ENCODE data around the gene PRKAG2.
A peak's percentile ranks its signal among the peaks of the same experiment; 100 is the strongest.
"Not testable (repeated sequence)": the region's sequence is repeated elsewhere in the genome, so short reads cannot be mapped to it uniquely, and the experiment has no call there.

Gene PRKAG2

DNA sequence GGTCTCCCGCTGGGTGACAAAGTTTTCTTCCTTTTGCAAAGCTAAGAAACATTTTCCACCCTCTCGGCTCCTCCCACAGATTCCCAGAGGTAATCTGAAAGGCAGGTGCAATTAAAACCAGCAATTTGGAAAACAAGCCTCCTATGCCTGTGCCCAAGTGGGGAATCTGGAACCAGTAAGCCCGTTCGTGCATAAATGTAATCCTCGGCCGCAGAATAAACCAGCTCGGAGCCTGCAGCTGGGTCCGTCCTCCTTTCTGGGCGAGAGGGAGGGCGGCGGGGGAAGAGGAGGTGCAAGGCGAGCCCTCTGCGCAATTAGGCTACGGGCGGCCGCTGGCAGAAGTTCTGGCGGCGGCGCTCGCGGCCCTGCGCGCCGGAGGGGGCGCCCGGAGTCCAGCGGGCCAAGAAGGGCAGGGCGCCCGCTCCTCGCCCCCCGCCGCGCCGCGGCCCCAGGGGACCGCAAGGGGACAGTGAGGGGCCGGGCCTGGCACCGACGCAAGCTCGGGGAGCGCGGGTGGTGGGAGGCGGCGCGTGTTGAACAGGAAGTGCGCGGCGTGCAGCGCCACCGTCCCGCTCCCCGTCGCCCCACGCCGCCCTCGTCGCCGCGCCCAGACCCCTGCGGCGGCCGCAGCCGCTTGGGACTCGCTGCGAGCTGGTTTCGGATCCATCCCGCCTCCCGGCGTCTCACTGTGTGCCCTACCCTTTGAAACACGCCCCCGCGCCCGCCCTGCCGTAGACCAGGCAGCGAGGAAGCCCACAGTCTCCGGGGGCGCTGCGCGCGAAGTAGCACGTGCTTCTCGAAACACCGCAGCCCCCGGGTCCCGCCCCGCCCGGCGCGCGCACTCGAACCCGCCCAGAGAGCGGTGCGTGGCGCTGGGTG is at the start of gene PRKAG2:
Gene PRKAG2, minus strand, starts transcription at position 217 of the 879 bp plus-strand sequence. CDS start 495 bp downstream, outside the sequence.
- DNase-seq (ENCODE audit: low read depth in 1 of 2, low spot score in 1 of 2) = peak; percentile 62 to 69
- in situ Hi-C loops (cut with HindIII; ENCODE audit: low pct_unique_long_range_greater_than_20kb, low sequenced_read_pairs) = no loop called here
- TF ChIP-seq JUND (IDR thresholded peaks at IDR 0.05; ENCODE audit: low read depth) = no peak

DNA sequence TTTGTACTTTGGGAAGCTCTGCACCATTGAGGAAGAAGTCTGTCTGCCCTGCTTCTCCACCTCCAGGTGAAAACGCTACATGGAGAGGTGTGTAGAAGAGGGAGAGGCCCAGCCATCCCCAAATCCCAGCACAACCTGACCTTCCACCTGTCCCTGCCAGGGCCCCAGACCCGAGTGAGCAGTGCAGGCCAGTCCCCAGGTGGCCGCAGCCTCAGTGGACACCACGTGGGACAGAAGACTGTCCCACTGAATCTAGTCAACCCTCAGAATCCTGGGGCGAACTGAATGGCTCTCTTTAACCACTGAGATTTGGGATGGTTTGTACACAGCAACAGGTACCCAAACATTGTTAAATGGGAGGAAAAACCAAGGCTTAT is 49.4 kb upstream of the PRKAG2 start:
- in situ Hi-C loops (cut with HindIII; ENCODE audit: low pct_unique_long_range_greater_than_20kb, low sequenced_read_pairs) = no loop called here
- DNase-seq (ENCODE audit: low read depth in 1 of 2, low spot score in 1 of 2) = no peak
- no peak for TF ChIP-seq JUND (IDR thresholded peaks at IDR 0.05; ENCODE audit: low read depth)

DNA sequence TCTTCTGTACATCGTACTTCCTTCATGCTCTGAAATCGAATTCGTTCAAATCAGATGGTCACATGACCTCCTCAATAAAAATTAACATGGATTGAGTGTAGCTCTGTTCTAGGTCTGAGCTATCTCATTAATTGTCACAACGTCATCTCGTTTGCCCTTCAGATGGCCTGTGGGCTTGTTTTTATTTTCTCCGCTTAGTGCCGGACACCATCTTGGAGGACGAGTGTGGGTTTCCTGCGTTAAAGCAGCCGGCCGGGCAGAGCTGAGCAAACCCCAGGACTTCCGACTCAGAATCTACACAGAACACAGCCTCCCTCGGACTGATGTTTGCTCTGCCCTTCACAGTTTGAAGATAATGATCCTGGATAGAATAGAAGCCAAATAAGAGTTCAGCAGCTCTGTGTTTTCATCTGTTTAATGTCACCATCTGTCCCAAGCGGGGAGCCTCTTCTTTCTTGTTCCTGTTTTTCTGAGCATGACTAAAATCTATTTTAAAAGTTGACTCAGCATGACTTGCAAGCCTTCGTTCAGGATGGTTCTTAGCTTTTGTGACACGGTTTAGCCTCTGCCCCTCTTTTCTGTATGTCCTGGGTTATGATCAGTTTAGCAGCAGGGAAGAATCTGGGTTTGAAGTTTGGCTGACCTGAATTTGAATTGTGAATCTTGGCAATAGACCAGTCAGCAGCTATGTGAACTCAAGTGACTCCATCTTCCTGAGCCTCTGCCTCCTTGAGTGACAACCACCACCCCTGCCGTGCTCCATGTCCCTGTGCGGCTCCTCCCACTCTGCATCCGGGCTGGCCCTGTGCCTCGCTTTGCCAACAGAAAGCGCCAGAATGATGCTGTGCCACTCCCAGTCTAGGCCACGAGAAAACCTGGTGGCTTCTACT is 48.8 kb upstream of the PRKAG2 start:
- peak in 1 of 2 experiments; percentile 13 for DNase-seq (ENCODE audit: low read depth in 1 of 2, low spot score in 1 of 2)
- TF ChIP-seq JUND (IDR thresholded peaks at IDR 0.05; ENCODE audit: low read depth) = no peak
- in situ Hi-C loops (cut with HindIII; ENCODE audit: low pct_unique_long_range_greater_than_20kb, low sequenced_read_pairs) = no loop called here

DNA sequence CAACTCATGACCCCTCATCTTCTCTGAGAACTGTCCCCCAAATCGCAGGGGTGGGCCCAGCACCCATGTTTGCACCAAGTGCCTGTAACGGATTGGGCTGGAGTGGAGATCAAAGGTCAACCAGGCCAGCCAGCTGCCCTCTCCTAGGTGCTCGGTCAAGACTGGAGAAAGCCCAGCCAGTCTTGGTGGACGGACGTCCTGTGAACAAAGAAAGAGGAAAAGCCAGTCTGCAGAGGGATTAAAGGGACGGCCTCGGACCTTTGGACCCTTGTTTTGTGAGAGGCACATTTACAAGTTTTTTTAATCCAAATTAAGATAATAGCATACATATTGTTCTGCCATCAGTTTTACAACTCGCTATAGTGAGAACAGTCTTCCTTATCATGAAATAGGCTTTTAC is 47.6 kb upstream of the PRKAG2 start:
- TF ChIP-seq JUND (IDR thresholded peaks at IDR 0.05; ENCODE audit: low read depth) = no peak
- in situ Hi-C loops (cut with HindIII; ENCODE audit: low pct_unique_long_range_greater_than_20kb, low sequenced_read_pairs) = no loop called here
- DNase-seq (ENCODE audit: low read depth in 1 of 2, low spot score in 1 of 2) = no peak

DNA sequence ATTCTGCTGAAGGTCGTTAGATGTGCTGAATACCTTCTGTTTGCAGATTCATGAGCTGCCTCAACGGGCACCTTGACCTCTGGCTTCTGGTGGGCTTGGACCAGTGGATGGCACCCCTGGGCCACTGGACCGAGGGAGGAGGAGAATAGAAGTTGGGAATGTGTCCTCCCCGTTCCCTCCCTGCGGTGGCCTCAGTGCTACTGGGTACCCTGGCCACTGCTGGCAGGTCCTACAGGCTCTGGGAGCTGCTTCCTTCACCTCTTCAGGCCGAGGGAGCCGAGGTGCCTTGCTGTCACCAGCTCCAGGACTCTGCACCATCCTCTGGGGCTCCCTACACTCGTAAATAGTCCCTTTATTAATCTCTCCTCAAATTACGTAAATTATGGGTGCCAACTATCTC is 47.1 kb upstream of the PRKAG2 start:
- in situ Hi-C loops (cut with HindIII; ENCODE audit: low pct_unique_long_range_greater_than_20kb, low sequenced_read_pairs) = no loop called here
- no peak for DNase-seq (ENCODE audit: low read depth in 1 of 2, low spot score in 1 of 2)
- no peak for TF ChIP-seq JUND (IDR thresholded peaks at IDR 0.05; ENCODE audit: low read depth)

DNA sequence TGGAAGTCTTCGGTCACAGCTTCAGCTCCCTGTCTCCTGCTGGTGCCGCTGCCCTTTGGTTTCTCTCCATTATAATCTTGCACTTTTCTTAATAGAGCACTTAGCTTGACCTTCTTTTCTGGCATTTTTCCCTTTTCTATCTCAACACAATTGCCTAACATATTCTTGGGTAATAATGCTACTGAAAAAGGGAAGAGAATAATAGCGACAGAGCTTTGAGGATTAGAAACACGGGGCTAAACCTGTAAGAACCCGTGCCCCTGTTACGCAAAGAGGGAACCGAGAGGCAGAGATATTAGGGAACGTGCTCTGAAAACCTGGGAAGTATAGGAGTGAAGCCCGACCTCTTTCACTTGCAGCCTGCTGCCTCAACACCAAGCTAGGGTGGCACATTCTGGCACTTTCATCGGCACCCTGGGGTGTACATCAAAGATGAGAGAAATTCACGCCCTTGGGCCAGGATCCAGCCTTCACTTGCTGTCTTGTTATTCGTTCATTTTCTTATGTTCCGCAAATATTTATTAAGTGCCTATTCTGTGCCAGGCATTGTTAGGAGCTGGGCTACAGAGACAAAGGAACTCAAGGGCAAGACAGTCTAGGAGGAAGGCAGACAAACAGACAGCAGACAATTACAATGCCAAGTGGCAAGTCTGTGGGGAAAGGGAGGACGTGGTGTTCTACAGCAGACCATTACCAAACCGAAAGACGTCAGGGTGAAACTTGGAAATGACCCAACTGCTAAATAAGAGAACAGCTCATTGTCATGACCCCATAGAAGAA is 46.4 kb upstream of the PRKAG2 start:
- TF ChIP-seq JUND (IDR thresholded peaks at IDR 0.05; ENCODE audit: low read depth) = no peak
- DNase-seq (ENCODE audit: low read depth in 1 of 2, low spot score in 1 of 2) = peak in 1 of 2 experiments; percentile 24
- in situ Hi-C loops (cut with HindIII; ENCODE audit: low pct_unique_long_range_greater_than_20kb, low sequenced_read_pairs) = no loop called here

DNA sequence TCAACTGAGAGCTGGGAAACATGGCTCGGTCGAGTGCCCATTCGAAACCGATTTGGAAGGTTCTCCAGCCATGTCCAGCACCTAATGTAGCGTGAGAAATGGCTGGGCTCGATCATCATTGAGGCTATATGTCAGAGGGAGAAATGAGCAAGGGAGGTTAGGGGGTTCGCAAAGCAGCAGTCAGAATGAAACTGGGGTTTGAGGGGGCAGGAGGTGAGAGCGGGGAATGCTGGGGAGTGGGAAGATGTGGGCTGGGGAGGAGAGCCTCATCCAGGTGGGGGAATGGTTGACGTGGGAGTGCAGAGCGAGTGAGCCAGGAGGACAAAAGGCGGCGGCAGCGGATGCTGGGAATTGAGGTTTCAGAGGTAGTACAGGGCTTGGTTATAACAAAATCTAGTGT is 44.5 kb upstream of the PRKAG2 start:
- in situ Hi-C loops (cut with HindIII; ENCODE audit: low pct_unique_long_range_greater_than_20kb, low sequenced_read_pairs) = no loop called here
- DNase-seq (ENCODE audit: low read depth in 1 of 2, low spot score in 1 of 2) = no peak
- TF ChIP-seq JUND (IDR thresholded peaks at IDR 0.05; ENCODE audit: low read depth) = no peak

DNA sequence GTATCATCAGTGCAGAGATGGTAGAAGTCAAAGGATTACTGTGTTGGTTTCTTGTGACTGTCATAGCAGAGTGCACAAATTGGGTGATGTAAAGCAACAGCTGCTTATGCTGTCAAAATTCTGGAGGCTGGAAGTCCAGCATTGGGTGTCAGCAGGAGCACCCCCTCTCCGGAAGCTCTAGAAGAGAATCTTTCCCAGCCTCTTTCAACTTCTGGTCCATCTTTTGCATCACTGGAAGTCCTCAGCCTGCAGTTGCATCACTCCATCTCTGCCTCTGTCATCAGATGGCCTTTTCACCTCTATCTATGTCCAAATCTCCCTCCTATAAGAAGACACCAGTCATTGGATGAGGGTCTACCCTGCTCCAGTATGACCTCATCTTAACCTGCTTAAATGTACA is 43.6 kb upstream of the PRKAG2 start:
- no peak for DNase-seq (ENCODE audit: low read depth in 1 of 2, low spot score in 1 of 2)
- in situ Hi-C loops (cut with HindIII; ENCODE audit: low pct_unique_long_range_greater_than_20kb, low sequenced_read_pairs) = no loop called here
- no peak for TF ChIP-seq JUND (IDR thresholded peaks at IDR 0.05; ENCODE audit: low read depth)

DNA sequence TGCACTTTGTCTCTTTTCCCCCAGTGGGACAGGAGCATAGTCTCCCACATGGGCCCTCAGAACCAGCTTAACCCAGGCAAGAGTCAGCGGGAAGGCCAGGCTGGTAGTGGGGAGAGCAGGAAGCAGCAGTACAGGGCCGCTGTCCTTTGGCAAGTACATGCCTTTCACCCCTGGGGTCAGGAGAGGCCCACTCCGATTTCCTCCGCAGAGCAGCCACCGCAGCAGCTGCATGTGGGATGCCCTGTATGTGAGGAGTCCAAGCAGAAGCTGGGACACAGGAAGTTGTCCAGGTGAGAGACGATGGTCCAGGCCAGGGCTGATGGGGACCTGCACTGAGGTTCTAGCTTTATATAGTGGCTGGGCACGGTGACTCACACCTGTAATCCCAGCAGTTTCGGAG is 42.7 kb upstream of the PRKAG2 start:
- TF ChIP-seq JUND (IDR thresholded peaks at IDR 0.05; ENCODE audit: low read depth) = no peak
- DNase-seq (ENCODE audit: low read depth in 1 of 2, low spot score in 1 of 2) = no peak
- in situ Hi-C loops (cut with HindIII; ENCODE audit: low pct_unique_long_range_greater_than_20kb, low sequenced_read_pairs) = no loop called here

DNA sequence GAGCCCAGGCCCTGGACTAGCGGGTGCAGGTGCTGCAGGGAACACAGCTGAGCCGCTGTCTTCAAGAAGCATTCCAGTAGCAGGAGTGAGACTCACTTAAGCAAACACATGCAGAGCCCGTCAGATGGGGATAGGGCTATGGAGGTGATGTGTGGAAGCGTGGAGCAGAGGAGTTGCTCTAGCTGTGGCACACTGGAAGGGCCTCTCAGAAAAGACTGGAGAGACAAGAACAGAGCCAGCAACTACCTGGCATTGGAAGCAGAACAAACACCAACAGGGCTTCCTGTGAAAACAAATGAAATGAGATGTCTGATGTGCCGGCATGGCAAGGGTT is 41.6 kb upstream of the PRKAG2 start:
- no peak for TF ChIP-seq JUND (IDR thresholded peaks at IDR 0.05; ENCODE audit: low read depth)
- DNase-seq (ENCODE audit: low read depth in 1 of 2, low spot score in 1 of 2) = no peak
- in situ Hi-C loops (cut with HindIII; ENCODE audit: low pct_unique_long_range_greater_than_20kb, low sequenced_read_pairs) = no loop called here

DNA sequence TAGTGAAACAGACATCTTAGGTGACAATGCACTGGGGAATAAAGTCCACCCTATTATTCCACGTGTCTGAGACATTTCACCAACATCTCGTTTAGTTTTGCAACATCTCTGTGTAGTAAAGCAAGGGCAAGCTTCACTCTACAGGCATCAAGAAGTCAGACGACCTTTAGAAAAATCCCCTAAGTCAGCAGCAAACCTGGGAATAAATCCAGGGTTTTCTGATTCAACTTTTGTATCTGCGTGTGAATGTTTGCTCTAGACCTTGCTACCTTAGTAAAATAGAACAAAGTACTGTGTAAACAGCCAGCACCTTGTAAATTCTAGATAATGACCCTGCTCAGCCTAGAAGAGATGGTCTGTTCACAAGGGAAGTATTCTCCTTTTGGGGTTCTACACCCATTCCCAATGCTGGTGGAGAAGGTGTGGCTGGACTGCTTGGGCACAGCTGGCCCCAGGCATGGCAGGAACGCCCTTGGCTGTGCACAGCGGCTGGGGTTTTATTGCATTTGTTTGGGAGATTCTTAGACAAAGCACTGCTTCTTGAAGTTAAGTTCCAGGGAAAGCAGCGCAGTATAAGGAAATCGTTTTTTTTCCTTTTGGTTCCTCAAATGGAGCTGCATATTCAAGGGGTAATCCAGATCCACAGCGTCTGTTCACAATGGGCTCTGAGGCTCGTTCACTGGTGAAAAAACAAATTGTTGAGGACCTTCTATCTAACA is 41.0 kb upstream of the PRKAG2 start:
- in situ Hi-C loops (cut with HindIII; ENCODE audit: low pct_unique_long_range_greater_than_20kb, low sequenced_read_pairs) = no loop called here
- TF ChIP-seq JUND (IDR thresholded peaks at IDR 0.05; ENCODE audit: low read depth) = no peak
- DNase-seq (ENCODE audit: low read depth in 1 of 2, low spot score in 1 of 2) = no peak

DNA sequence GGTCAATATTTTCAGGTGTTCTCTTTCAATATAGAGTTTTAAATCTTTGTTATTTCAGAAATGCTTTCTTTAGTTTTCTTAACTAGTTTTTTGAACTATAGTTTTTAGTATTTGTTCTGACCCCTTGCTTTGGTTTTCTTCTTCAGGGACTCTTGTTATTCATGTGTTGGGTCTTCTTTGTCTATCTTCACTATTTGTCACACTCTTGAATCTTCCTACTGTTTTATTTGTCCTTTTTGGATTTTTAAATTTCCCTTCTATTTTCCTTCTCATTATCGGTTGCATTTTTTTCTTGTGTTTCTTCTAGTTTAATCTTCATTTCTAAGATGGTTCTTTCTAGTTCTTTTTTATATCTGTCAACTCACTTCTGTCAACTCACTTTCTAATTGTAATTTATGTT is 37.1 kb upstream of the PRKAG2 start:
- no peak for DNase-seq (ENCODE audit: low read depth in 1 of 2, low spot score in 1 of 2)
- in situ Hi-C loops (cut with HindIII; ENCODE audit: low pct_unique_long_range_greater_than_20kb, low sequenced_read_pairs) = no loop called here
- no peak for TF ChIP-seq JUND (IDR thresholded peaks at IDR 0.05; ENCODE audit: low read depth)

DNA sequence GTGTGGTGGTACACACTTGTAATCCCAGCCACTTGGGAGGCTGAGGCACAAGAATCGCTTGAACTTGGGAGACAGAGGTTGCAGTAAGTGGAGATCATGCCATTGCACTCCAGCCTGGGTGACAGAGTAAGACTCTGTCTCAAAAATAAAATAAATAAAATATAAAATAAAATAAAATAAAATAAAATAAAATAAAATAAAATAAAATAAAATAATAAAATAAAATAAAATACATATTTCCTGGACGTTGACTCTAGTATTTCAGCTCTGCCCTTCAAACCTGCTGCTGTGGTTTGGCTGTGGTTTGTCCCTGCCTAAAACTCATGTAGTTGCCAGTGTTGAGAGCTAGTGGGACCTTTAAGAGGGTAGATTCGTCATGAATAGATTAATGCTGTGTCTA is 33.7 kb upstream of the PRKAG2 start:
- in situ Hi-C loops (cut with HindIII; ENCODE audit: low pct_unique_long_range_greater_than_20kb, low sequenced_read_pairs); DNase-seq (ENCODE audit: low read depth in 1 of 2, low spot score in 1 of 2): not testable (repeated sequence)

DNA sequence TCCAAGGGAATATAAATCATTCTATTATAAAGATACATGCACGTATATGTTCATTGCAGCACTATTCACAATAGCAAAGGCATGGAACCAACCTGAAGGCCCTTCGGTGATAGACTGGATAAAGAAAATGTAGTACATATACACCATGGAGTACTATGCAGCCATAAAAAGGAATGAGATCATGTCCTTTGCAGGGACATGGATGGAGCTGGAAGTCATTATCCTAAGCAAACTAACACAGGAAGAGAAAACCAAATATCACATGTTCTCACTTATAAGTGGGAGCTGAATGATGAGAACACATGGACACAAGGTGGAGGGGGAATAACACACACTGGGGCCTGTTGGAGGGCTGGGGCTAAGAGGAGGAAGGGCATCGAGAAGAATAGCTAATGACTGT is 30.2 kb upstream of the PRKAG2 start:
- DNase-seq (ENCODE audit: low read depth in 1 of 2, low spot score in 1 of 2); in situ Hi-C loops (cut with HindIII; ENCODE audit: low pct_unique_long_range_greater_than_20kb, low sequenced_read_pairs): not testable (repeated sequence)

Measured in T47D (cell line).